Upper lobe of left lung (tissue), 6 donors: Measurements from ENCODE around the gene RNF6. TPM values are rescaled to one million over a fixed set of nuclear protein-coding genes. Genes with fewer than 3 reads are reported as not detected.

Experiments used
- ATAC-seq, 2 donors: fragments of 200-7000 bp; cut with Tn5 transposase; one replicate each; pipeline ENCODE4 v1.9.1; 2022; ENCODE audit warnings: mild to moderate bottlenecking in 2 of 2, moderate library complexity in 2 of 2; ENCODE audit not compliant: low FRiP score in 2 of 2
- DNase-seq, 2 donors: peaks; one replicate each; pipeline ENCODE4 v3.0.0-alpha.2; 2019 to 2020
- H3K27ac ChIP-seq, 4 donors: fragments of 200-600 bp; sonication (generic); one replicate each; pipeline ENCODE4 v1.5.1; 2016 to 2019
- H3K27me3 ChIP-seq, 4 donors: fragments of 200-600 bp; sonication (generic); one replicate each; pipeline ENCODE4 v1.5.1; 2017 to 2019
- H3K36me3 ChIP-seq, 4 donors: fragments of 200-600 bp; sonication (generic); one replicate each; pipeline ENCODE4 v1.5.1; 2016 to 2019
- H3K4me1 ChIP-seq, 4 donors: fragments of 200-600 bp; sonication (generic); one replicate each; pipeline ENCODE4 v1.5.1; 2018 to 2019
- H3K4me3 ChIP-seq, 4 donors: fragments of 200-600 bp; sonication (generic); one replicate each; pipeline ENCODE4 v1.5.1; 2017 to 2019; ENCODE audit warnings: mild to moderate bottlenecking in 2 of 4, moderate library complexity in 1 of 4
- H3K9me3 ChIP-seq, 4 donors: fragments of 200-600 bp; sonication (generic); one replicate each; pipeline ENCODE4 v1.5.1; 2018 to 2019
- EP300 ChIP-seq, 4 donors: sonication (generic); formaldehyde crosslinking; IDR thresholded peaks; one replicate each; pipeline ENCODE4 v1.5.1; 2017; ENCODE audit warnings: antibody characterized with exemption in 4 of 4, control low read depth in 2 of 4
- POLR2A ChIP-seq, 4 donors: fragments of 450-650 bp; IDR thresholded peaks; one replicate each; pipeline ENCODE4 v1.5.1; 2016 to 2017; ENCODE audit warnings: antibody characterized with exemption in 4 of 4, mild to moderate bottlenecking in 2 of 4
- POLR2AphosphoS5 ChIP-seq, 2 donors: sonication (generic); formaldehyde crosslinking; IDR thresholded peaks; one replicate each; pipeline ENCODE4 v1.5.1; 2017; ENCODE audit warnings: antibody characterized with exemption in 2 of 2
- WGBS, 2 donors: methylation state at CpG; one replicate each; pipeline ENCODE4 v1.1.5; 2017 to 2018; 5-methylcytosine and 5-hydroxymethylcytosine counted together
- total RNA-seq, 6 donors: library from RNA; depleted of rRNA in 4 of 6; stranded (reverse); fragments of >200 nt in 4 of 6; gene quantifications; one replicate each; pipeline versions ENCODE4 v1.1.0 to v1.2.1, GENCODE V29; 2016 to 2021
- TF ChIP-seq, protein P1 (sequence below), 6 experiments: fragments of 450-650 bp in 4 of 6; fragments of 200-600 bp in 2 of 6; sonication (generic) in 2 of 6; IDR thresholded peaks; one replicate each; pipeline ENCODE4 v1.5.1; 2016 to 2019; ENCODE audit warnings: antibody characterized with exemption in 6 of 6
- donor health status: DM: no; HTN: no; CAD: no; lungs with moderate emphysema.
- donor health status: DM: no; HTN: yes; CAD: no; lungs with severe emphysema.

Gene RNF6
- total RNA-seq, 6 donors from 2014 or later = 14.7 to 39.9 (median 30.7) TPM

DNA sequence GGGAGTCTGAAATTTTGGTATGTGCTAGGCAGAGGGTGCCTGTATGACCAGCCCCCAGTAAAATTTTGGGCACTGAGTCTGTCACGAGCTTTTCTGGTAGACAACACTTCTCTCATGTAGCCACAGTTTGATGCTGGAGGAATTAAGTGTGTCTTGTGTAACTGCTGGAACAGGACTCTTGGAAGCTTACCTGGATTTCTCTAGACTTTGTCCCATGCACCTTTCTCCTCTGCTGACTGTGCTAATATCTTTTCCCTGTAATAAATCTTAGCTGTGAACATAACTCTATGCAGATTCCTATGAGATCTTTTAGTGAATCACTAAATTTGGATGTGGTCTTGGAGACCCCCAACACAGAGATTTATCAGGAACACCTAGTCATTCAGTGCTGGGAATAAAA is 13.8 kb downstream of the RNF6 start:
- H3K9me3 ChIP-seq = no peaks in the 10 kb centered on the region
- no peak for TF ChIP-seq POLR2AphosphoS5 (IDR thresholded peaks at IDR 0.05)
- no peak for TF ChIP-seq EP300 (IDR thresholded peaks at IDR 0.05)
- TF ChIP-seq, protein P1, sequence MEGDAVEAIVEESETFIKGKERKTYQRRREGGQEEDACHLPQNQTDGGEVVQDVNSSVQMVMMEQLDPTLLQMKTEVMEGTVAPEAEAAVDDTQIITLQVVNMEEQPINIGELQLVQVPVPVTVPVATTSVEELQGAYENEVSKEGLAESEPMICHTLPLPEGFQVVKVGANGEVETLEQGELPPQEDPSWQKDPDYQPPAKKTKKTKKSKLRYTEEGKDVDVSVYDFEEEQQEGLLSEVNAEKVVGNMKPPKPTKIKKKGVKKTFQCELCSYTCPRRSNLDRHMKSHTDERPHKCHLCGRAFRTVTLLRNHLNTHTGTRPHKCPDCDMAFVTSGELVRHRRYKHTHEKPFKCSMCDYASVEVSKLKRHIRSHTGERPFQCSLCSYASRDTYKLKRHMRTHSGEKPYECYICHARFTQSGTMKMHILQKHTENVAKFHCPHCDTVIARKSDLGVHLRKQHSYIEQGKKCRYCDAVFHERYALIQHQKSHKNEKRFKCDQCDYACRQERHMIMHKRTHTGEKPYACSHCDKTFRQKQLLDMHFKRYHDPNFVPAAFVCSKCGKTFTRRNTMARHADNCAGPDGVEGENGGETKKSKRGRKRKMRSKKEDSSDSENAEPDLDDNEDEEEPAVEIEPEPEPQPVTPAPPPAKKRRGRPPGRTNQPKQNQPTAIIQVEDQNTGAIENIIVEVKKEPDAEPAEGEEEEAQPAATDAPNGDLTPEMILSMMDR (IDR thresholded peaks at IDR 0.05) = no peak
- TF ChIP-seq POLR2A (IDR thresholded peaks at IDR 0.05) = no peak
- 89 to 100% methylated on average over 1 of the region's 1 CpG for WGBS, 2 donors
- H3K4me1 ChIP-seq = no peaks in the 10 kb centered on the region
- H3K4me3 ChIP-seq = no peak overlapping the region
- H3K36me3 ChIP-seq = peaks cover 8 to 71% (median 34%) of the 10 kb centered on the region in 4 donors
- H3K27ac ChIP-seq = no peak overlapping the region
- DNase-seq (no peak), ATAC-seq (no peak)
- no peaks in the 10 kb centered on the region for H3K27me3 ChIP-seq

DNA sequence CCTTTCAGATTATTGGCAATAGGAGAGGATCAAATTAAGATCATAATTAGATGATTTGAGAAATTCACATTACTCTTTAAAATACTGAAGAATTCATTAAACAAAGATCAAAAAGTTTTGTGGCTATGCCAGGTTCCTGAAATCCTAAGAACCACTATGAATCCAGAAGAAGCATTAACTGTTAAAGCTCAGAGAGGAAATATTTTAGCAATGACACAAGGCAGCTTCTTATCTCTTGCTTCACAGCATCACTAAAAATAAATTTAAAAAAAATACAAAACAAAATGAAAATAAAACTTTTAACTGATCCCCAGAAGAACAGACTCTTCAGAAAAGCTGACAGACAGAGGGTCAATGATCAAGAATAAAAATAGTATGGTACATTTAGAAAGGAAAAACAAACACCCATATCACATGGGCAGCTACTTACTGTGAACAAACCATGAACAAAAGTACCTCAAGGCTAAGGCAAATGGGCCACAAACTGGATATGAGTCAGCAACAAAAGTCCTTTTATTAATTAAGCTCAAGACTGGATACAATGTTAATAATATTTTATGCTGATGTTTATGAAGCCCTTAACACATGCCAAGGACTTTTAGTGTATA is 19.6 kb downstream of the RNF6 start:
- Histone ChIP-seq H3K4me3 (no peak overlapping the region), H3K4me1 (no peaks in the 10 kb centered on the region), H3K36me3 (peaks cover 0 to 20% (median 4%) of the 10 kb centered on the region in 4 donors), H3K27ac (peak overlapping the region in 1 of 4 donors; percentile 50), H3K9me3 (no peaks in the 10 kb centered on the region), H3K27me3 (no peaks in the 10 kb centered on the region)
- TF ChIP-seq, protein P1 (IDR thresholded peaks at IDR 0.05) = no peak
- TF ChIP-seq EP300 (IDR thresholded peaks at IDR 0.05) = no peak
- TF ChIP-seq POLR2A (IDR thresholded peaks at IDR 0.05) = no peak
- no peak for TF ChIP-seq POLR2AphosphoS5 (IDR thresholded peaks at IDR 0.05)
- DNase-seq = no peak
- no peak for ATAC-seq

DNA sequence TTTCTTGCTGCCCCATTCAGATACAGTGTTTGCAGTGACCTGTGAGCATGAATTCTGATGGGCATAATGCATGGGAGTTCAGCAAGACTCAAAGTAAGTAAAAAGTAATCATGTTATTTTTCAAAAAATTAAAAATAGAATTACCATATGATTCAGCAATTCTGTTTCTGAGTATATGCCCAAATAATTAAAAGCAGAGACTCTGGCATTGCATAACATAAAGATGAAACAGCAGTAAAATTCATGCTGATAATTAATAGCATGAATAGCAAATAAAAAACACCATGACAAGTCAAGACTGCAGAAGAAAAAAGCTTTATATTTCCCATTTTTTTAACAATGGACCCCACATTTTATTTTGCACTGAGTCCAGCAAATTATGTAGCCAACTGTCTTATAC is 21.3 kb downstream of the RNF6 start:
- ATAC-seq = no peak
- no peak overlapping the region for H3K4me3 ChIP-seq

DNA sequence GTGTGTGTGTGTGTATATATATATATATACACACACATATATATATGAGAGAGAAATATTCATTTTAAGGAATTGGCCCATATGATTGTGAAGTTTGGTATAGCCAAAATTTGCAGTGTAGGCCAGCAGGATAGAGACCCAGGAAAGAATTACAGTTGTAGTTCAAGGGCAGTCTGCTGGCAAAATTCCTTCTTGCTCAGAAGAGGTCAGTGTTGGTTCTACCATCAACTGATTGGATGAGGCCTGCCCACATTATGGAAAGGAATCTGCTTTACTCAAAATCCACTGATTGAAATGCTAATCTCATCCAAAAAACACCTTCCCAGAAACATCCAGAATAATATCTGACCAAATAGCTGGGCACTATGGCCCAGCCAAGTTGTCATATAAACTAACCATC is 24.0 kb downstream of the RNF6 start:
- Histone ChIP-seq H3K4me3 (no peak overlapping the region), H3K27me3 (no peaks in the 10 kb centered on the region), H3K9me3 (peaks cover 0 to 14% (median 9%) of the 10 kb centered on the region in 4 donors), H3K27ac (no peak overlapping the region), H3K36me3 (no peaks in the 10 kb centered on the region), H3K4me1 (no peaks in the 10 kb centered on the region)
- DNase-seq (no peak), ATAC-seq (no peak)
- no peak for TF ChIP-seq POLR2AphosphoS5 (IDR thresholded peaks at IDR 0.05)
- TF ChIP-seq, protein P1 (IDR thresholded peaks at IDR 0.05) = no peak
- TF ChIP-seq EP300 (IDR thresholded peaks at IDR 0.05) = no peak
- TF ChIP-seq POLR2A (IDR thresholded peaks at IDR 0.05) = no peak

More for the DNA sequence above, 21.3 kb downstream of the RNF6 start:
- Histone ChIP-seq H3K27me3 (no peaks in the 10 kb centered on the region), H3K9me3 (peaks cover 0 to 8% (median 6%) of the 10 kb centered on the region in 4 donors), H3K4me1 (no peaks in the 10 kb centered on the region), H3K27ac (no peak overlapping the region), H3K36me3 (peaks cover 0 to 5% (median 0%) of the 10 kb centered on the region in 4 donors)
- DNase-seq = no peak
- no peak for TF ChIP-seq EP300 (IDR thresholded peaks at IDR 0.05)
- TF ChIP-seq POLR2AphosphoS5 (IDR thresholded peaks at IDR 0.05) = no peak
- TF ChIP-seq, protein P1 (IDR thresholded peaks at IDR 0.05) = no peak
- TF ChIP-seq POLR2A (IDR thresholded peaks at IDR 0.05) = no peak

DNA sequence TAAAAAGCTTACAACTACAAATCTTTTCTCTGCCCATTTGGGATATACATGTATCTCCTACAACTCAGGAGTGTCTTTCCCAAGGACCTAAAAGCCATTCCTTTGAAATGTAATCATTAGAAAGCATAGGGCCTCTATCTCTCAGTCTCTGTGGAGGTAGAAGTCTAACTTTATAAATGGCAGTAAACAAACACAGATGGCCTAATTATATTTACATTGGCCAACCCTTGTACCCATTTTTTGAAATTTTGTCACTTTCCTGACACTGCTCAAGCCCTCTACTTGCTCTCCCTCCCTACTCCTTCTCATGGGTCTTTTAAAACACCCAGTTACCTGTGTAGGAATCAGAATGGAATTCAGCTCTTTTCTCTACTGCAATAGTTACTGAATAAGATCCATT is 24.8 kb downstream of the RNF6 start:
- peaks cover 0 to 17% (median 9%) of the 10 kb centered on the region in 4 donors for H3K9me3 ChIP-seq
- DNase-seq (no peak), ATAC-seq (no peak)
- no peaks in the 10 kb centered on the region for H3K36me3 ChIP-seq
- no peak overlapping the region for H3K27ac ChIP-seq
- TF ChIP-seq EP300 (IDR thresholded peaks at IDR 0.05) (no peak), POLR2AphosphoS5 (IDR thresholded peaks at IDR 0.05) (no peak), POLR2A (IDR thresholded peaks at IDR 0.05) (no peak)
- TF ChIP-seq, protein P1 (IDR thresholded peaks at IDR 0.05) = no peak
- no peak overlapping the region for H3K4me3 ChIP-seq
- no peaks in the 10 kb centered on the region for H3K27me3 ChIP-seq
- H3K4me1 ChIP-seq = no peaks in the 10 kb centered on the region
